ENCODE results near the gene ANKRD11. TPM values are rescaled to one million over a fixed set of nuclear protein-coding genes. Genes with fewer than 3 reads are reported as not detected.
"Not testable (repeated sequence)": the region's sequence is repeated elsewhere in the genome, so short reads cannot be mapped to it uniquely, and the experiment has no call there.

Gene ANKRD11
- polyA plus RNA-seq, 4 donors: 48.4 to 86.7 (median 65.5) TPM

DNA sequence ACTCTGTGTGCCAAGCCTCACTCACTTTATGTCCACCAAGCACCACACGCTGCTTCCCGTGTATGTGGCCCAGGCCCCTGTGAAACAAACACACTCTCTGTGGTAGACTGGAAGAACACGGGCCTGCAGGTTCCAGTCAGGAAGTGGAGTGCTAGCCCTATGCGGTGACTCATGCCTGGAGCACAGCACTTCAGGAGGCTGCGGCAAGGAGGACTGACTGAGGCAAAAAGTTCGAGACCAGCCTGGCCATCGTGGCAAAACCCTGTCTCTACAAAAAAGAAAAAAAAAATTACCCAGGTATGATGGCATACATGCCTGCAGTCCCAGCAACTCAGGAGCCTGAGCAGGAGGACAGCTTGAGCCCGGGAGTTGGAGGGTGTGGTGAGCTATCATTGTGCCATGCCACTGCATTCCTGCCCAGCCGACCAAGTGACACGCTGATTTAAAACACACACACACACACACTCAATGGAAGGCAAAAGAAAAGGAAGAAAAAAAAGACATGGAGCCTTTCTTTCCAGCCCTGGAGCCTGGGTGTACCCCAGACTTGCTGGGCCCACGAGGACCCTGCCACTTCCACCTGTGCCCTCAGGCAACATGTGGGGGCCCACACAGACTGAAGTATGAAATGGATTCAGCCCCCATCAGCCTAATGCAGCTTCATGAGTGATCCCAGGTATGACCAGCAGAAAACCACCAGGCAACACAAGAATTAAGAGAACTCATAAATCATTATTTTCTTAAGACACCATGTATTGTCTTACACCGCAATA is 126.6 kb downstream of the ANKRD11 start:
- H3K27ac ChIP-seq (ENCODE audit: low read depth in 1 of 3, low read length in 2 of 3): peak overlapping the region in 1 of 3 donors; percentile 25
- H3K4me3 ChIP-seq (ENCODE audit: low read depth in 1 of 3, low read length in 3 of 3): no peak overlapping the region
- no peaks in the 10 kb centered on the region for H3K27me3 ChIP-seq (ENCODE audit: control insufficient read depth in 3 of 3, insufficient read depth in 3 of 3, low read length in 3 of 3)
- peaks cover 5 to 21% (median 18%) of the 10 kb centered on the region in 3 donors for H3K4me1 ChIP-seq (ENCODE audit: control insufficient read depth in 3 of 3, insufficient read depth in 2 of 3, low read depth in 1 of 3, low read length in 2 of 3)
- 27 to 41% (median 34%) methylated on average over 12 of the region's 12 CpGs for WGBS, 3 donors
- DNase-seq: peak in 1 of 2 donors; percentile 68
- no peaks in the 10 kb centered on the region for H3K9me3 ChIP-seq (ENCODE audit: control insufficient read depth in 2 of 2, insufficient read depth in 1 of 2, low read depth in 1 of 2, low read length in 1 of 2)
- peaks cover 0 to 26% (median 0%) of the 10 kb centered on the region in 3 donors for H3K36me3 ChIP-seq (ENCODE audit: control insufficient read depth in 3 of 3, insufficient read depth in 2 of 3, low read depth in 1 of 3, low read length in 3 of 3)
- no peak for FAIRE-seq

GRCh38 chr16:89362540-89363223 is 127.7 kb downstream of the ANKRD11 start:
- H3K27ac ChIP-seq (ENCODE audit: low read depth in 1 of 3, low read length in 2 of 3); DNase-seq; H3K4me3 ChIP-seq (ENCODE audit: low read depth in 1 of 3, low read length in 3 of 3); FAIRE-seq; H3K9me3 ChIP-seq (ENCODE audit: control insufficient read depth in 2 of 2, insufficient read depth in 1 of 2, low read depth in 1 of 2, low read length in 1 of 2); H3K27me3 ChIP-seq (ENCODE audit: control insufficient read depth in 3 of 3, insufficient read depth in 3 of 3, low read length in 3 of 3): not testable (repeated sequence)
- 80 to 88% (median 83%) methylated on average over 9 to 11 of the region's 14 CpGs for WGBS, 3 donors
- Histone ChIP-seq H3K4me1 (ENCODE audit: control insufficient read depth in 3 of 3, insufficient read depth in 2 of 3, low read depth in 1 of 3, low read length in 2 of 3) (peaks cover 9 to 24% (median 18%) of the 10 kb centered on the region in 3 donors), H3K36me3 (ENCODE audit: control insufficient read depth in 3 of 3, insufficient read depth in 2 of 3, low read depth in 1 of 3, low read length in 3 of 3) (peaks cover 0 to 31% (median 0%) of the 10 kb centered on the region in 3 donors)

- DNase-seq (no peak), FAIRE-seq (no peak)
- peak overlapping the region in 1 of 3 donors; percentile 33 for H3K27ac ChIP-seq (ENCODE audit: low read depth in 1 of 3, low read length in 2 of 3)
- no peak overlapping the region for H3K4me3 ChIP-seq (ENCODE audit: low read depth in 1 of 3, low read length in 3 of 3)
- WGBS, 3 donors: 51 to 73% (median 51%) methylated on average over 13 of the region's 13 CpGs
- no peaks in the 10 kb centered on the region for H3K9me3 ChIP-seq (ENCODE audit: control insufficient read depth in 2 of 2, insufficient read depth in 1 of 2, low read depth in 1 of 2, low read length in 1 of 2)
- H3K27me3 ChIP-seq (ENCODE audit: control insufficient read depth in 3 of 3, insufficient read depth in 3 of 3, low read length in 3 of 3): no peaks in the 10 kb centered on the region
- H3K4me1 ChIP-seq (ENCODE audit: control insufficient read depth in 3 of 3, insufficient read depth in 2 of 3, low read depth in 1 of 3, low read length in 2 of 3): peaks cover 15 to 30% (median 21%) of the 10 kb centered on the region in 3 donors
- H3K36me3 ChIP-seq (ENCODE audit: control insufficient read depth in 3 of 3, insufficient read depth in 2 of 3, low read depth in 1 of 3, low read length in 3 of 3): peaks cover 0 to 29% (median 0%) of the 10 kb centered on the region in 3 donors
These were observed 128.4 kb downstream of the ANKRD11 start for GRCh38 chr16:89361751-89362539.

GRCh38 chr16:89360760-89361435 is 129.5 kb downstream of the ANKRD11 start:
- 45 to 72% (median 53%) methylated on average over 11 to 12 of the region's 12 CpGs for WGBS, 3 donors
- Histone ChIP-seq H3K4me3 (ENCODE audit: low read depth in 1 of 3, low read length in 3 of 3) (no peak overlapping the region), H3K27me3 (ENCODE audit: control insufficient read depth in 3 of 3, insufficient read depth in 3 of 3, low read length in 3 of 3) (no peaks in the 10 kb centered on the region), H3K9me3 (ENCODE audit: control insufficient read depth in 2 of 2, insufficient read depth in 1 of 2, low read depth in 1 of 2, low read length in 1 of 2) (no peaks in the 10 kb centered on the region), H3K36me3 (ENCODE audit: control insufficient read depth in 3 of 3, insufficient read depth in 2 of 3, low read depth in 1 of 3, low read length in 3 of 3) (peaks cover 0 to 29% (median 0%) of the 10 kb centered on the region in 3 donors), H3K27ac (ENCODE audit: low read depth in 1 of 3, low read length in 2 of 3) (peak overlapping the region in 1 of 3 donors; percentile 25), H3K4me1 (ENCODE audit: control insufficient read depth in 3 of 3, insufficient read depth in 2 of 3, low read depth in 1 of 3, low read length in 2 of 3) (peaks cover 17 to 33% (median 21%) of the 10 kb centered on the region in 3 donors)
- FAIRE-seq: no peak
- peak in 1 of 2 donors; percentile 58 for DNase-seq

DNA sequence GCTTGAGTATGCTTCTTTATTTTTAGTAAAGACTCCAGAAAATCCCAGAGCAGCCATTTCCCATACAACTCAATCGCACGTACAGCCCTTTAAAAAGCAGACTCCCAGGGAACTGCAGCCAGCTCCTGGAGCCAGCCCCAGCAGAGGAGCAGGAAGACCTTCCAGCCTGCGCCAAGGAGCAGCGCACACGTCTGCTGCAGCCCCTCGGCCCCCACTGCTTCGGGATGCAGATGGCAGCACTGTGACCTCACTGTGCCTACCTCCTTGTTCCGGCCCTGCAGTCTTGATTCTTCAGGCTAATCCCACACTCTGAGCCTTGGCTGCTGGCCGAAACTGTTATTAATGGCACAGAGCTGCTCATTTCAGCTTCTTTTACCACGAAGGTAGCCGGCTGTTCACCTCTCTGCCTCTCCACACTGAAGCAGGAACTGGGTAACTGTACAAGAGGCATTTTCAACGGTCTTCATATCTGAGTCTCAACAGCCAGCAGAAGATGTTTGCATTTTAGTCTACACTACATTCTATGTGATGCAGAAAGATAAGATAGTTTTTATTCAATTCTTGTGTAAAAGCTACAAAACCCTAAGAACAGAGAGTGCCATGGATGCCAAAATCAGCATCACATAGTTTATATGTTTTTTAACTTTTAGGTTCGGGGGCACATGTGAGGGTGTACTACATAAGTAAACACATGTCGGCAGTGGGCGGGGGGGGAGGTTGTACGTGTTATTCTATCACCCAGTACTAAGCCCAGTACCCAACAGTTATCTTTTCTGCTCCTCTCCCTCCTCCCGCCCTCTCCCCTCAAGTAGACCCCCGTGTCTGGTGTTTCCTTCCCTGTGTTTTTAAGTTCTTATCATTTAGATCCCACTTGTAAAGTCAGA is 130.9 kb downstream of the ANKRD11 start:
- FAIRE-seq (no peak), DNase-seq (no peak)
- Histone ChIP-seq H3K36me3 (ENCODE audit: control insufficient read depth in 3 of 3, insufficient read depth in 2 of 3, low read depth in 1 of 3, low read length in 3 of 3) (peaks cover 0 to 43% (median 0%) of the 10 kb centered on the region in 3 donors), H3K27me3 (ENCODE audit: control insufficient read depth in 3 of 3, insufficient read depth in 3 of 3, low read length in 3 of 3) (no peaks in the 10 kb centered on the region), H3K27ac (ENCODE audit: low read depth in 1 of 3, low read length in 2 of 3) (peak overlapping the region in 1 of 3 donors; percentile 8), H3K9me3 (ENCODE audit: control insufficient read depth in 2 of 2, insufficient read depth in 1 of 2, low read depth in 1 of 2, low read length in 1 of 2) (no peaks in the 10 kb centered on the region), H3K4me3 (ENCODE audit: low read depth in 1 of 3, low read length in 3 of 3) (no peak overlapping the region), H3K4me1 (ENCODE audit: control insufficient read depth in 3 of 3, insufficient read depth in 2 of 3, low read depth in 1 of 3, low read length in 2 of 3) (peaks cover 19 to 33% (median 20%) of the 10 kb centered on the region in 3 donors)
- 53 to 73% (median 70%) methylated on average over 18 of the region's 18 CpGs for WGBS, 3 donors

- peaks cover 0 to 43% (median 0%) of the 10 kb centered on the region in 3 donors for H3K36me3 ChIP-seq (ENCODE audit: control insufficient read depth in 3 of 3, insufficient read depth in 2 of 3, low read depth in 1 of 3, low read length in 3 of 3)
- H3K4me1 ChIP-seq (ENCODE audit: control insufficient read depth in 3 of 3, insufficient read depth in 2 of 3, low read depth in 1 of 3, low read length in 2 of 3): peaks cover 16 to 35% (median 19%) of the 10 kb centered on the region in 3 donors
- peak overlapping the region in 2 of 3 donors; percentile 32 to 50 for H3K27ac ChIP-seq (ENCODE audit: low read depth in 1 of 3, low read length in 2 of 3)
- H3K4me3 ChIP-seq (ENCODE audit: low read depth in 1 of 3, low read length in 3 of 3): no peak overlapping the region
- 47 to 54% (median 54%) methylated on average over 21 of the region's 21 CpGs for WGBS, 3 donors
- H3K27me3 ChIP-seq (ENCODE audit: control insufficient read depth in 3 of 3, insufficient read depth in 3 of 3, low read length in 3 of 3): no peaks in the 10 kb centered on the region
- DNase-seq (peak in 1 of 2 donors; percentile 85), FAIRE-seq (no peak)
- no peaks in the 10 kb centered on the region for H3K9me3 ChIP-seq (ENCODE audit: control insufficient read depth in 2 of 2, insufficient read depth in 1 of 2, low read depth in 1 of 2, low read length in 1 of 2)
These were observed 132.0 kb downstream of the ANKRD11 start for GRCh38 chr16:89358030-89359005.

All from small intestine (tissue), 7 donors.